ENCODE data around the gene PCDHGC3. TPM values are rescaled to one million over a fixed set of nuclear protein-coding genes. Genes with fewer than 3 reads are reported as not detected.

PCDHGC3 gene
- total and polyA plus RNA-seq, 2 experiments from 2014 or later = 12.9 to 13.8 TPM

DNA sequence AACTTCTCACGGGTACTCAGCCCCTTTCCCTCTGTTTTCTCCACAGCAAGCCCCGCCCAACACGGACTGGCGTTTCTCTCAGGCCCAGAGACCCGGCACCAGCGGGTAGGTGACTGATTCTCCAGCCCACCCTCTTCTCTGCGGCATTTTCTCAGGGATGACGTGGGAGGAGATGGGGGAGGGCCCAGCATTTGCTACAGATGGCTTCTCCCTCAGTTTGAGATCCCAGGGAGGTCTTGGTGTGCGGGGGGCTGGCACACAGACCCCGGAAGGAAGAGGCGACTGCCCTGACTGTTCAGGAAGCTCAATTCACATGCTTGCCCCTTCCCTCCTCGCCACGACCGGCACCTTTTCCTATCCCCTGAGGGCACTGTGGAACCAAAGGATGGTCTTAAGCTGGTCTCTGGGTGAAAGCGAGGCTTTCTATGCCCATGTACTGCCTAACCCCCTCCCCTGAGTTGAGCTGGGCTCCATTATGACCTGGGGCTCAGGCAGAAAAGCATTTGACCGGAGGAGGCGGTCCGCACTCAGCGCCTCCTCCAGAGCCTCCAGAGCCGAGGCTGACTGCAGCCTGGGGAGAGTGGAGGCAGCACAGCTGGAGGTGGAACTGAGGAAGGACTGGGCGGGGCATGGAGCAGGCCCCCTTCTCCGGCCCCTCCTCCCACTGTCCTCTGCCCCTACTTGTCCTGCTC, 19.1 kb downstream of the PCDHGC3 start:
- Mint-ChIP-seq H3K36me3 (ENCODE audit: low read depth) (peaks cover 17% of the 10 kb centered on the region), H3K4me1 (peaks cover 49% of the 10 kb centered on the region), H3K9me3 (no peaks in the 10 kb centered on the region), H3K4me3 (peak overlapping the region; percentile 30), H3K27me3 (ENCODE audit: insufficient read depth, low read depth, poor library complexity) (peaks cover 54% of the 10 kb centered on the region), H3K27ac (no peak overlapping the region)
- Histone ChIP-seq H3K4me3 (peak overlapping the region; percentile 51), H3K4me2 (peak overlapping the region; percentile 79), H3K9me2 (ENCODE audit: insufficient read depth) (no peaks in the 10 kb centered on the region; the same call in 1 of the 2 replicates), H2AFZ (peak overlapping the region; percentile 76), H3K27me3 (ENCODE audit: insufficient read depth) (peaks cover 48% of the 10 kb centered on the region), H3K4me1 (ENCODE audit: insufficient read depth) (peaks cover 39% of the 10 kb centered on the region), H3K79me2 (replicated peaks; ENCODE audit: insufficient read depth) (no peaks in the 10 kb centered on the region), H3K27ac (ENCODE audit: low read depth) (no peak overlapping the region), H4K20me1 (replicated peaks; ENCODE audit: insufficient read depth) (no peaks in the 10 kb centered on the region), H3K36me3 (ENCODE audit: insufficient read depth) (no peaks in the 10 kb centered on the region), H3F3A (replicated peaks; ENCODE audit: low read depth) (0 out of 2 replicates have a peak, but pooled peaks cover 10% of the 10 kb centered on the region)
- TF ChIP-seq CREB1 (CRISPR knock-in tag; IDR thresholded peaks at IDR 0.05; ENCODE audit: low read depth) = 0 out of 2 replicates have a peak, but pooled peaks have one; percentile 11
- no peak for TF ChIP-seq EZH2phosphoT487 (IDR thresholded peaks at IDR 0.05; ENCODE audit: unreplicated experiment)
- DNase-seq (ENCODE audit: low spot score) = peak; percentile 62
- peak; percentile 11 for ATAC-seq

DNA sequence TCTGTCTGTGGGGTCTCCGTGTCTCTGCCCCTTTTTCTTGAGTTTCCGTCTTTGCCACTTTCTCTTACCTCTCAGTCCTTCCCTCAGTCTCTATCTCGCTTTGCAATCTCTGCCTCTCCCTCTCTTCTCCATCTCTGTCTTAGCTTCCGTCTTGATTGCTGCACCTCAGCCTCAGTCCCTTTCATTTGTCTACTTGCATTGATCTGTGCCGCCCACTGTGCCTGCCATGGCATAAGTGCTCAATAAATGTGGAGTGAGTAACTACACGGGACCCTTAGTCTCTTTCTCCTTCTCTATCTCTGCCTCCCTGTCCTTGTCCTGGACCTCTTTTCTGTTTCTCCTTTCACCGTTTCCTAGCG, 19.7 kb downstream of the PCDHGC3 start:
- H2AFZ ChIP-seq = no peak overlapping the region
- H3K9me2 ChIP-seq (ENCODE audit: insufficient read depth) = no peaks in the 10 kb centered on the region; the same call in 1 of the 2 replicates
- Mint-ChIP-seq H3K9me3 (no peaks in the 10 kb centered on the region), H3K4me1 (peaks cover 49% of the 10 kb centered on the region), H3K27ac (no peak overlapping the region), H3K4me3 (peak overlapping the region; percentile 30), H3K36me3 (ENCODE audit: low read depth) (peaks cover 15% of the 10 kb centered on the region), H3K27me3 (ENCODE audit: insufficient read depth, low read depth, poor library complexity) (peaks cover 49% of the 10 kb centered on the region)
- no peaks in the 10 kb centered on the region for H3K36me3 ChIP-seq (ENCODE audit: insufficient read depth)
- no peak for ATAC-seq
- no peaks in the 10 kb centered on the region for H3K79me2 ChIP-seq (replicated peaks; ENCODE audit: insufficient read depth)
- 0 out of 2 replicates have a peak, but pooled peaks cover 10% of the 10 kb centered on the region for H3F3A ChIP-seq (replicated peaks; ENCODE audit: low read depth)
- peak overlapping the region; percentile 51 for H3K4me3 ChIP-seq
- no peaks in the 10 kb centered on the region for H4K20me1 ChIP-seq (replicated peaks; ENCODE audit: insufficient read depth)
- H3K4me2 ChIP-seq = peak overlapping the region; percentile 79
- H3K27me3 ChIP-seq (ENCODE audit: insufficient read depth) = peaks cover 43% of the 10 kb centered on the region
- TF ChIP-seq ZNF331 (CRISPR knock-in tag; IDR thresholded peaks at IDR 0.05; ENCODE audit: low read depth) (no peak), EZH2 (IDR thresholded peaks at IDR 0.05; ENCODE audit: low read depth, unreplicated experiment) (no peak)
- TF ChIP-seq, protein P1, sequence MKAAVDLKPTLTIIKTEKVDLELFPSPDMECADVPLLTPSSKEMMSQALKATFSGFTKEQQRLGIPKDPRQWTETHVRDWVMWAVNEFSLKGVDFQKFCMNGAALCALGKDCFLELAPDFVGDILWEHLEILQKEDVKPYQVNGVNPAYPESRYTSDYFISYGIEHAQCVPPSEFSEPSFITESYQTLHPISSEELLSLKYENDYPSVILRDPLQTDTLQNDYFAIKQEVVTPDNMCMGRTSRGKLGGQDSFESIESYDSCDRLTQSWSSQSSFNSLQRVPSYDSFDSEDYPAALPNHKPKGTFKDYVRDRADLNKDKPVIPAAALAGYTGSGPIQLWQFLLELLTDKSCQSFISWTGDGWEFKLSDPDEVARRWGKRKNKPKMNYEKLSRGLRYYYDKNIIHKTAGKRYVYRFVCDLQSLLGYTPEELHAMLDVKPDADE (IDR thresholded peaks at IDR 0.05) = no peak
- H3K27ac ChIP-seq (ENCODE audit: low read depth) = no peak overlapping the region
- H3K4me1 ChIP-seq (ENCODE audit: insufficient read depth) = peaks cover 39% of the 10 kb centered on the region
- no peak for DNase-seq (ENCODE audit: low spot score)

DNA sequence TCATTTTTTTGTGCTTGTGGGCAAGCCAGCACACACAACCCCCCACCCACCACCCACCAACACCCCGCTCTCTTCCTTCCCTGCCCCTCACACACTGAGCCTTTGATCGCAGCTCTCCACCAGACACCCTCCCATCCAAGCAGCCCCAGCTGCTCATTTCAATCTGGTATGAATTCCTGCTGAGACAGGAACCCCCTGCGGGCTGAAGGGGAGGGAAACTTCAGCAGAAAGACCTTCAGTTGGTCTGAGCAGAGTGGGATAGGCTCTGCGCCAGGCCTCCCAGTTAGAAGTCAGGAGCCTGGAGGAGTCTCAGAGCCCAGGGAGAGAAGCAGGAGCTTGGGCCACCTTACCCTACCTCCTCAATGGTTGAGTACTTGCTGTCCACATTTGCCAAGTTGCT, 20.3 kb downstream of the PCDHGC3 start:
- H3K36me3 ChIP-seq (ENCODE audit: insufficient read depth) = no peaks in the 10 kb centered on the region
- Mint-ChIP-seq H3K4me3 (peak overlapping the region; percentile 30; the same call in 1 of the 3 replicates), H3K27ac (no peak overlapping the region; the same call in 1 of the 2 replicates), H3K27me3 (ENCODE audit: insufficient read depth, low read depth, poor library complexity) (peaks cover 43% of the 10 kb centered on the region), H3K4me1 (peaks cover 45% of the 10 kb centered on the region), H3K36me3 (ENCODE audit: low read depth) (peaks cover 17% of the 10 kb centered on the region), H3K9me3 (no peaks in the 10 kb centered on the region)
- DNase-seq (ENCODE audit: low spot score) (peak; percentile 45), ATAC-seq (peak; percentile 6)
- H2AFZ ChIP-seq = no peak overlapping the region
- peak overlapping the region; percentile 79 for H3K4me2 ChIP-seq
- H3K79me2 ChIP-seq (replicated peaks; ENCODE audit: insufficient read depth) = no peaks in the 10 kb centered on the region
- H3K27me3 ChIP-seq (ENCODE audit: insufficient read depth) = peaks cover 37% of the 10 kb centered on the region
- no peaks in the 10 kb centered on the region; the same call in 1 of the 2 replicates for H3K9me2 ChIP-seq (ENCODE audit: insufficient read depth)
- peaks cover 39% of the 10 kb centered on the region for H3K4me1 ChIP-seq (ENCODE audit: insufficient read depth)
- no peak overlapping the region for H3K27ac ChIP-seq (ENCODE audit: low read depth)
- peak overlapping the region; percentile 22 for H3K4me3 ChIP-seq
- H3F3A ChIP-seq (replicated peaks; ENCODE audit: low read depth) = 0 out of 2 replicates have a peak, but pooled peaks cover 10% of the 10 kb centered on the region
- H4K20me1 ChIP-seq (replicated peaks; ENCODE audit: insufficient read depth) = no peaks in the 10 kb centered on the region
- TF ChIP-seq EZH2 (IDR thresholded peaks at IDR 0.05; ENCODE audit: low read depth, unreplicated experiment) = no peak
- TF ChIP-seq STAT1 (IDR thresholded peaks at IDR 0.05; ENCODE audit: unreplicated experiment) = no peak
- TF ChIP-seq POLR2AphosphoS5 (IDR thresholded peaks at IDR 0.05; ENCODE audit: low read depth) = no peak
- TF ChIP-seq NANOG (IDR thresholded peaks at IDR 0.05; ENCODE audit: borderline replicate concordance) = no peak
- TF ChIP-seq ZNF331 (CRISPR knock-in tag; IDR thresholded peaks at IDR 0.05; ENCODE audit: low read depth) = no peak
- no peak for TF ChIP-seq EZH2phosphoT487 (IDR thresholded peaks at IDR 0.05; ENCODE audit: unreplicated experiment)
